ENCODE measurements around the gene PTH. TPM values are rescaled to one million over a fixed set of nuclear protein-coding genes. Genes with fewer than 3 reads are reported as not detected.

PTH gene
- total and polyA plus RNA-seq, 2 donors (not counting 3 experiments of a cell fraction or from before 2014, with no cell fraction given), result not detected

GRCh38 chr11:13462311-13462900, 33.4 kb downstream of the PTH start:
- Histone ChIP-seq H3K27ac (ENCODE audit: insufficient read depth, low read depth, low read length) (peak overlapping the region; percentile 60), H3K9me1 (replicated peaks; ENCODE audit: control insufficient read depth, extremely low read depth, insufficient read depth, low read length) (no peaks in the 10 kb centered on the region), H3K4me2 (ENCODE audit: insufficient read depth, low read length) (peak overlapping the region; percentile 87), H4K20me1 (replicated peaks; ENCODE audit: control insufficient read depth, extremely low read depth, insufficient read depth, low read length) (no peaks in the 10 kb centered on the region), H3K9me3 (replicated peaks; ENCODE audit: control insufficient read depth, insufficient read depth, low read length) (no peaks in the 10 kb centered on the region), H2AFZ (ENCODE audit: low read depth, low read length) (peak overlapping the region; percentile 71), H3K9ac (replicated peaks; ENCODE audit: extremely low read depth, insufficient read depth, low read length) (peak overlapping the region; percentile 89), H3K4me1 (ENCODE audit: control insufficient read depth, extremely low read depth, insufficient read depth, low read length) (peaks cover 26% of the 10 kb centered on the region), H3K4me3 (replicated peaks in 1 of 3; ENCODE audit: insufficient read depth in 1 of 3, low read depth in 1 of 3, low read length in 3 of 3) (peak overlapping the region; percentile 13 to 76 (median 70)), H3K79me2 (ENCODE audit: control insufficient read depth, insufficient read depth, low read length) (peaks cover 53% of the 10 kb centered on the region), H3K27me3 (ENCODE audit: control insufficient read depth in 2 of 2, insufficient read depth in 2 of 2, low read length in 2 of 2) (peaks cover 0 to under 1% of the 10 kb centered on the region in 2 experiments), H3K36me3 (ENCODE audit: control insufficient read depth in 2 of 2, extremely low read depth in 1 of 2, insufficient read depth in 2 of 2, low read length in 2 of 2) (no peaks in the 10 kb centered on the region)
- FAIRE-seq (no peak), DNase-seq (ENCODE audit: low read depth, low spot score) (peak; percentile 49)
- ChIA-PET POLR2A (interaction anchor here (1.5 kb wide), 1 partner anchor 77 kb away, joined by 4 read pairs; no protein-coding TSS in a partner anchor), CTCF (interaction anchor here (1.1 to 3.4 kb wide), 13 partner anchors 8 to 252 kb away, joined by 3 to 22 read pairs (median 5); no protein-coding TSS in a partner anchor)
- intact Hi-C loops (cut with micrococcal nuclease) (loop anchor here (2.0 to 5.0 kb wide), 5 partner anchors 108 to 246 kb away; partner anchors contain the start of genes BMAL1 and FAR1), dilution Hi-C loops (cut with MboI; ENCODE audit: extremely low pct_ligation_motif_present, low sequenced_read_pairs) (no loop called here)
- TF ChIP-seq POLR2A (IDR thresholded peaks at IDR 0.05; ENCODE audit: low read depth, low read length), result no peak
- TF ChIP-seq GATA2 (IDR thresholded peaks at IDR 0.05; ENCODE audit: insufficient read depth, insufficient read length, low read depth, low read length), result peak; percentile 49
- TF ChIP-seq FOS (IDR thresholded peaks at IDR 0.05; ENCODE audit: borderline replicate concordance, insufficient read depth, low read length), result peak; percentile 59
- TF ChIP-seq MAX (IDR thresholded peaks at IDR 0.05; ENCODE audit: insufficient read depth, insufficient read length), result no peak
- TSS peak; percentile 61 for BruUV-seq (replicated peaks)

DNA sequence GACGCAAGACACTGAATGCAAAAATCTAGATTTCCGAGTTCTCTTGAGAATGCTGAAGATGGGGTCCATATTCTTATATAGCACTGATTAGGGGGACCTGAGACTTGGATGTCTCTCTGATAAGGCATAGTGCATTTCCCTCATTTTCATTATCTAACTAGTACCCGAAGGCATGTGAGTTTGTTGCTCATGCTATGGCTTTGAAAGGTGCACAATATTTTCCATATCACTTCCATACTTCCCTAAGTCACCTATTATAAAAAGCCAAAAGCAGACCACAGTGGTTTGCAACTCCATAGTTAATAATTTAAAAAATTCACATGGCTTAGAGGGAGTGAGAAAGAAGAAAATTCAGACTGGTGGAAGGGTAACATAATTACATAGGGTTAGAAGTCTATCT, 34.5 kb downstream of the PTH start:
- CTCF ChIA-PET, result interaction anchor here (0.7 to 3.4 kb wide), 9 partner anchors 11 to 491 kb away, joined by 3 to 22 read pairs (median 4); no protein-coding TSS in a partner anchor
- FAIRE-seq (no peak), DNase-seq (ENCODE audit: low read depth, low spot score) (no peak)
- no peaks in the 10 kb centered on the region for H3K9me1 ChIP-seq (replicated peaks; ENCODE audit: control insufficient read depth, extremely low read depth, insufficient read depth, low read length)
- no peaks in the 10 kb centered on the region for H3K36me3 ChIP-seq (ENCODE audit: control insufficient read depth in 2 of 2, extremely low read depth in 1 of 2, insufficient read depth in 2 of 2, low read length in 2 of 2)
- peaks cover 26% of the 10 kb centered on the region for H3K4me1 ChIP-seq (ENCODE audit: control insufficient read depth, extremely low read depth, insufficient read depth, low read length)
- H3K27ac ChIP-seq (ENCODE audit: insufficient read depth, low read depth, low read length), result peak overlapping the region; percentile 60
- intact Hi-C loops (cut with micrococcal nuclease) (loop anchor here (1.0 to 5.0 kb wide), 4 partner anchors 10 to 206 kb away; partner anchors contain the start of genes BMAL1 and FAR1), dilution Hi-C loops (cut with MboI; ENCODE audit: extremely low pct_ligation_motif_present, low sequenced_read_pairs) (no loop called here)
- POLR2A ChIA-PET, result no interaction called here
- H4K20me1 ChIP-seq (replicated peaks; ENCODE audit: control insufficient read depth, extremely low read depth, insufficient read depth, low read length), result no peaks in the 10 kb centered on the region
- peak overlapping the region; percentile 87 for H3K4me2 ChIP-seq (ENCODE audit: insufficient read depth, low read length)
- H2AFZ ChIP-seq (ENCODE audit: low read depth, low read length), result no peak overlapping the region
- no peak for TF ChIP-seq POLR2AphosphoS5 (IDR thresholded peaks at IDR 0.05; ENCODE audit: insufficient read depth, low read depth, low read length)
- TF ChIP-seq POLR2A (IDR thresholded peaks at IDR 0.05; ENCODE audit: low read depth, low read length), result no peak
- no peak for TF ChIP-seq JUN (IDR thresholded peaks at IDR 0.05; ENCODE audit: borderline replicate concordance, insufficient read depth, insufficient read length, low read depth)
- TF ChIP-seq, protein P1, sequence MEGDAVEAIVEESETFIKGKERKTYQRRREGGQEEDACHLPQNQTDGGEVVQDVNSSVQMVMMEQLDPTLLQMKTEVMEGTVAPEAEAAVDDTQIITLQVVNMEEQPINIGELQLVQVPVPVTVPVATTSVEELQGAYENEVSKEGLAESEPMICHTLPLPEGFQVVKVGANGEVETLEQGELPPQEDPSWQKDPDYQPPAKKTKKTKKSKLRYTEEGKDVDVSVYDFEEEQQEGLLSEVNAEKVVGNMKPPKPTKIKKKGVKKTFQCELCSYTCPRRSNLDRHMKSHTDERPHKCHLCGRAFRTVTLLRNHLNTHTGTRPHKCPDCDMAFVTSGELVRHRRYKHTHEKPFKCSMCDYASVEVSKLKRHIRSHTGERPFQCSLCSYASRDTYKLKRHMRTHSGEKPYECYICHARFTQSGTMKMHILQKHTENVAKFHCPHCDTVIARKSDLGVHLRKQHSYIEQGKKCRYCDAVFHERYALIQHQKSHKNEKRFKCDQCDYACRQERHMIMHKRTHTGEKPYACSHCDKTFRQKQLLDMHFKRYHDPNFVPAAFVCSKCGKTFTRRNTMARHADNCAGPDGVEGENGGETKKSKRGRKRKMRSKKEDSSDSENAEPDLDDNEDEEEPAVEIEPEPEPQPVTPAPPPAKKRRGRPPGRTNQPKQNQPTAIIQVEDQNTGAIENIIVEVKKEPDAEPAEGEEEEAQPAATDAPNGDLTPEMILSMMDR (IDR thresholded peaks at IDR 0.05; ENCODE audit: extremely low read depth in 1 of 2, insufficient read depth in 1 of 2, low read depth in 1 of 2, low read length in 2 of 2), result no peak
- TF ChIP-seq MYC (IDR thresholded peaks at IDR 0.05; ENCODE audit: low read depth, low read length), result no peak
- TF ChIP-seq EZH2 (IDR thresholded peaks at IDR 0.05; ENCODE audit: borderline replicate concordance, low read depth, low read length, severe bottlenecking), result no peak
- TF ChIP-seq FOS (IDR thresholded peaks at IDR 0.05; ENCODE audit: borderline replicate concordance, insufficient read depth, low read length), result no peak
- no peaks in the 10 kb centered on the region for H3K27me3 ChIP-seq (ENCODE audit: control insufficient read depth in 2 of 2, insufficient read depth in 2 of 2, low read length in 2 of 2)
- no TSS peak for BruUV-seq (replicated peaks)
- H3K9me3 ChIP-seq (replicated peaks; ENCODE audit: control insufficient read depth, insufficient read depth, low read length), result no peaks in the 10 kb centered on the region
- peak overlapping the region in 2 of 3 experiments; percentile 13 to 76 for H3K4me3 ChIP-seq (replicated peaks in 1 of 3; ENCODE audit: insufficient read depth in 1 of 3, low read depth in 1 of 3, low read length in 3 of 3)
- peak overlapping the region; percentile 89 for H3K9ac ChIP-seq (replicated peaks; ENCODE audit: extremely low read depth, insufficient read depth, low read length)
- peaks cover 64% of the 10 kb centered on the region for H3K79me2 ChIP-seq (ENCODE audit: control insufficient read depth, insufficient read depth, low read length)
